ENCODE results near the gene SLC30A1.

- TF ChIP-seq POLR2A (IDR thresholded peaks at IDR 0.05) (no peak), CTCF (IDR thresholded peaks at IDR 0.05) (no peak)
Observed at GRCh38 chr1:211595419-211595818, 16.5 kb upstream of the SLC30A1 start.
